ENCODE data around the gene L1CAM. TPM values are rescaled to one million over a fixed set of nuclear protein-coding genes. Genes with fewer than 3 reads are reported as not detected.

L1CAM gene
- polyA plus RNA-seq, 1 of the 3 experiments (the other 2 are of a cell fraction), result 1.9 TPM

GRCh38 chrX:153865321-153865580 is 20.7 kb downstream of the L1CAM start:
- Histone ChIP-seq H4K20me1 (ENCODE audit: insufficient read depth) (no peaks in the 10 kb centered on the region), H3K27me3 (ENCODE audit: insufficient read depth) (no peaks in the 10 kb centered on the region), H3K4me2 (no peak overlapping the region), H3K4me1 (ENCODE audit: control insufficient read depth in 1 of 2, insufficient read depth in 2 of 2, low read depth in 1 of 2, low read length in 1 of 2) (no peaks in the 10 kb centered on the region), H3K27ac (ENCODE audit: low read depth in 2 of 2, low read length in 1 of 2) (no peak overlapping the region), H3K36me3 (replicated peaks in 1 of 2; ENCODE audit: control insufficient read depth in 1 of 2, insufficient read depth in 2 of 2, low read length in 1 of 2) (no peaks in the 10 kb centered on the region), H3K9ac (no peak overlapping the region), H3F3A (replicated peaks; ENCODE audit: insufficient read depth) (no peaks in the 10 kb centered on the region), H3K4me3 (ENCODE audit: low read depth in 2 of 2, low read length in 1 of 2) (no peak overlapping the region), H2AFZ (ENCODE audit: low read depth) (no peak overlapping the region), H3K9me2 (no peaks in the 10 kb centered on the region), H3K9me3 (no peaks in the 10 kb centered on the region), H3K79me2 (ENCODE audit: insufficient read depth) (no peaks in the 10 kb centered on the region)
- TF ChIP-seq CHD2 (IDR thresholded peaks at IDR 0.05; ENCODE audit: low read length, partially characterized antibody) (no peak), IRF3 (IDR thresholded peaks at IDR 0.05; ENCODE audit: low read depth, low read length) (no peak), TCF12 (IDR thresholded peaks at IDR 0.05) (no peak), NFIC (IDR thresholded peaks at IDR 0.05; ENCODE audit: borderline replicate concordance) (no peak), MEF2A (IDR thresholded peaks at IDR 0.05; ENCODE audit: borderline replicate concordance, low read depth) (no peak), SIN3A (IDR thresholded peaks at IDR 0.05; ENCODE audit: borderline replicate concordance, low read depth, low read length) (no peak), FOXM1 (IDR thresholded peaks at IDR 0.05; ENCODE audit: low read depth) (no peak), FOSL2 (IDR thresholded peaks at IDR 0.05; ENCODE audit: borderline replicate concordance, low read depth) (no peak), YY1 (IDR thresholded peaks at IDR 0.05; ENCODE audit: low read depth) (no peak), ZBTB33 (IDR thresholded peaks at IDR 0.05; ENCODE audit: borderline replicate concordance, low read depth) (no peak), RAD21 (IDR thresholded peaks at IDR 0.05; ENCODE audit: low read length) (no peak), MAX (IDR thresholded peaks at IDR 0.05; ENCODE audit: low read depth) (no peak), USF1 (IDR thresholded peaks at IDR 0.05; ENCODE audit: borderline replicate concordance, low read depth) (no peak), ELF1 (IDR thresholded peaks at IDR 0.05) (no peak), REST (IDR thresholded peaks at IDR 0.05; ENCODE audit: low read depth, low read length) (no peak), RCOR1 (IDR thresholded peaks at IDR 0.05; ENCODE audit: low read length) (no peak), USF2 (IDR thresholded peaks at IDR 0.05; ENCODE audit: borderline replicate concordance, low read depth, low read length) (no peak)
- no CpG with 5 or more reads among the region's 11 CpGs for WGBS (ENCODE audit: low lambda C conversion rate)
- ChIA-PET POLR2A (interaction anchor here (1.0 kb wide), 1 partner anchor 8 kb away, joined by 3 read pairs; no protein-coding TSS in a partner anchor), CTCF (no interaction called here)
- DNase-seq, result no peak

Data from SK-N-SH (cell line).